Measurements from ENCODE around the gene LRRC10B.

DNA sequence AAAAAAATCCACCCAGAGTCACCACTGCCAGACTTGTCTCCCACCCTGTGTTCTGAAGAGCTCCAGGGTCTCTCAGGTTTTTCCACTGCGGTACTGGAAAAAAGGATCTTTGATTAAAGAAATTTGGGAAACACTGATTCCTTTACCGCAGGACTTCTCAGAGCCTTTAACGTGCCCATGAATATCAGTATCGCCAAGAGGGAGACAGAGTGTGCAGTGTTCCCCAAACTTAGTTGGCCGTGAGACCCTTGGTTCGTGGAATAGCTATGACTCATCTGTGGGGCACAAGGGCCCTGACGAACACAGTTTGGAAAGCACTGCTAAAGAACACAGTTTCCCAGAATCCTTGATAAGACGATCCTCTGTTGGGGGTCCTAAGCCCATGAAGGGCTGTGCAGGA, 40.6 kb downstream of the LRRC10B start:
- TF ChIP-seq, protein P1, sequence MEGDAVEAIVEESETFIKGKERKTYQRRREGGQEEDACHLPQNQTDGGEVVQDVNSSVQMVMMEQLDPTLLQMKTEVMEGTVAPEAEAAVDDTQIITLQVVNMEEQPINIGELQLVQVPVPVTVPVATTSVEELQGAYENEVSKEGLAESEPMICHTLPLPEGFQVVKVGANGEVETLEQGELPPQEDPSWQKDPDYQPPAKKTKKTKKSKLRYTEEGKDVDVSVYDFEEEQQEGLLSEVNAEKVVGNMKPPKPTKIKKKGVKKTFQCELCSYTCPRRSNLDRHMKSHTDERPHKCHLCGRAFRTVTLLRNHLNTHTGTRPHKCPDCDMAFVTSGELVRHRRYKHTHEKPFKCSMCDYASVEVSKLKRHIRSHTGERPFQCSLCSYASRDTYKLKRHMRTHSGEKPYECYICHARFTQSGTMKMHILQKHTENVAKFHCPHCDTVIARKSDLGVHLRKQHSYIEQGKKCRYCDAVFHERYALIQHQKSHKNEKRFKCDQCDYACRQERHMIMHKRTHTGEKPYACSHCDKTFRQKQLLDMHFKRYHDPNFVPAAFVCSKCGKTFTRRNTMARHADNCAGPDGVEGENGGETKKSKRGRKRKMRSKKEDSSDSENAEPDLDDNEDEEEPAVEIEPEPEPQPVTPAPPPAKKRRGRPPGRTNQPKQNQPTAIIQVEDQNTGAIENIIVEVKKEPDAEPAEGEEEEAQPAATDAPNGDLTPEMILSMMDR (IDR thresholded peaks at IDR 0.05), result no peak
- no peak for TF ChIP-seq EZH2 (IDR thresholded peaks at IDR 0.05)
